Liver (tissue), 9 donors: ENCODE measurements around the gene GNG2. TPM values are rescaled to one million over a fixed set of nuclear protein-coding genes. Genes with fewer than 3 reads are reported as not detected.

ENCODE experiments used
- DNase-seq: peaks from one replicate; pipeline ENCODE4 v3.0.0-alpha.2; 2017; ENCODE audit warnings: low spot score
- H3K27ac ChIP-seq, 2 donors: one replicate each; pipeline ENCODE4 v1.7.0; 2013; ENCODE audit warnings: inconsistent platforms in 2 of 2, low read length in 2 of 2, control low read depth in 1 of 2, low read depth in 1 of 2, mild to moderate bottlenecking in 1 of 2
- H3K27me3 ChIP-seq, 4 donors: one replicate each; pipeline versions ENCODE4 v1.6.1 to v1.7.0; 2013; ENCODE audit warnings: low read length in 3 of 4, inconsistent platforms in 1 of 4, mild to moderate bottlenecking in 1 of 4, moderate library complexity in 1 of 4; ENCODE audit not compliant: control insufficient read depth in 4 of 4, insufficient read depth in 4 of 4
- H3K36me3 ChIP-seq, 4 donors: one replicate each; pipeline versions ENCODE4 v1.6.1 to v1.7.0; 2013; ENCODE audit warnings: low read length in 3 of 4, mild to moderate bottlenecking in 3 of 4, low read depth in 1 of 4, moderate library complexity in 1 of 4; ENCODE audit not compliant: control insufficient read depth in 4 of 4, insufficient read depth in 3 of 4
- H3K4me1 ChIP-seq, 4 donors: one replicate each; pipeline versions ENCODE4 v1.6.1 to v1.7.0; 2013; ENCODE audit warnings: low read length in 3 of 4, mild to moderate bottlenecking in 3 of 4, moderate library complexity in 1 of 4; ENCODE audit not compliant: control insufficient read depth in 4 of 4, insufficient read depth in 4 of 4
- H3K4me3 ChIP-seq, 3 donors: one replicate each; pipeline versions ENCODE4 v1.6.1 to v1.7.0; 2013; ENCODE audit warnings: low read length in 3 of 3, control low read depth in 1 of 3, low read depth in 1 of 3, mild to moderate bottlenecking in 1 of 3
- H3K9ac ChIP-seq, 2 donors: one replicate each; pipeline ENCODE4 v1.7.0; 2013; ENCODE audit warnings: low read length in 2 of 2, mild to moderate bottlenecking in 2 of 2, moderate library complexity in 2 of 2, control low read depth in 1 of 2, low read depth in 1 of 2
- H3K9me3 ChIP-seq, 4 donors: one replicate each; pipeline versions ENCODE4 v1.6.1 to v1.7.0; 2013; ENCODE audit warnings: low read length in 3 of 4; ENCODE audit not compliant: control insufficient read depth in 4 of 4
- ATF3 ChIP-seq: IDR thresholded peaks from 2 replicates; pipeline ENCODE4 v1.6.1; 2016; ENCODE audit warnings: antibody characterized with exemption
- CTCF ChIP-seq: fragments of 150-350 bp; IDR thresholded peaks from 2 replicates; pipeline ENCODE4 v1.5.1; 2017; ENCODE audit warnings: improper control_type of control experiment, low read depth, low read length; ENCODE audit not compliant: missing input control
- EGR1 ChIP-seq, 2 donors: IDR thresholded peaks; 2 replicates each; pipeline ENCODE4 v1.6.1; 2016 to 2018; ENCODE audit warnings: antibody characterized with exemption in 2 of 2, low read depth in 2 of 2
- FOXA1 ChIP-seq: IDR thresholded peaks from 2 replicates; pipeline ENCODE4 v1.6.1; 2016; ENCODE audit warnings: antibody characterized with exemption
- FOXA2 ChIP-seq: IDR thresholded peaks from 2 replicates; pipeline ENCODE4 v1.6.1; 2016; ENCODE audit warnings: antibody characterized with exemption
- GABPA ChIP-seq, 2 donors: IDR thresholded peaks in 1 of 2; conservative IDR thresholded peaks in 1 of 2; 2 replicates each; pipeline ENCODE4 v1.6.1; 2016; ENCODE audit warnings: antibody characterized with exemption in 2 of 2, mild to moderate bottlenecking in 1 of 2, moderate library complexity in 1 of 2
- HNF4A ChIP-seq, 2 donors: conservative IDR thresholded peaks; 2 replicates each; pipeline ENCODE4 v1.6.1; 2016; ENCODE audit warnings: antibody characterized with exemption in 2 of 2, mild to moderate bottlenecking in 2 of 2
- HNF4G ChIP-seq: IDR thresholded peaks from 2 replicates; pipeline ENCODE4 v1.6.1; 2016; ENCODE audit warnings: antibody characterized with exemption
- JUND ChIP-seq, 2 donors: IDR thresholded peaks; 2 replicates each; pipeline ENCODE4 v1.6.1; 2016; ENCODE audit warnings: antibody characterized with exemption in 2 of 2
- MAX ChIP-seq: IDR thresholded peaks from 2 replicates; pipeline ENCODE4 v1.6.1; 2016; ENCODE audit warnings: antibody characterized with exemption
- NR2F2 ChIP-seq: IDR thresholded peaks from 2 replicates; pipeline ENCODE4 v1.6.1; 2016; ENCODE audit warnings: antibody characterized with exemption
- RAD21 ChIP-seq, 2 donors: IDR thresholded peaks; 2 replicates each; pipeline ENCODE4 v1.6.1; 2016; ENCODE audit warnings: antibody characterized with exemption in 2 of 2, mild to moderate bottlenecking in 2 of 2
- REST ChIP-seq: IDR thresholded peaks from 2 replicates; pipeline ENCODE4 v1.6.1; 2016; ENCODE audit warnings: antibody characterized with exemption, mild to moderate bottlenecking
- RXRA ChIP-seq, 2 donors: IDR thresholded peaks; 2 replicates each; pipeline ENCODE4 v1.6.1; 2017 to 2018; ENCODE audit warnings: antibody characterized with exemption in 2 of 2, mild to moderate bottlenecking in 1 of 2
- SP1 ChIP-seq: IDR thresholded peaks from 2 replicates; pipeline ENCODE4 v1.6.1; 2018; ENCODE audit warnings: antibody characterized with exemption, mild to moderate bottlenecking
- TAF1 ChIP-seq: conservative IDR thresholded peaks from 2 replicates; pipeline ENCODE4 v1.6.1; 2016; ENCODE audit warnings: antibody characterized with exemption, mild to moderate bottlenecking
- YY1 ChIP-seq: IDR thresholded peaks from 2 replicates; pipeline ENCODE4 v1.6.1; 2016; ENCODE audit warnings: antibody characterized with exemption, mild to moderate bottlenecking
- ZBTB33 ChIP-seq: IDR thresholded peaks from 2 replicates; pipeline ENCODE4 v1.6.1; 2016; ENCODE audit warnings: antibody characterized with exemption
- WGBS: extraction: QIAGEN DNeasy Blood & Tissue Kit; methylation state at CpG from one replicate; pipeline ENCODE4 v1.1.7; 2013; 5-methylcytosine and 5-hydroxymethylcytosine counted together
- polyA plus RNA-seq, 2 donors: library from polyadenylated mRNA; stranded (reverse) in 1 of 2; unstranded in 1 of 2; fragments of 200-250 nt in 1 of 2; fragments of >200 nt in 1 of 2; fragmentation: Nextera tagmentation in 1 of 2; extraction: Ambion mirVana in 1 of 2; gene quantifications; one replicate each; pipeline versions ENCODE4 v1.2.1 to v1.2.3, GENCODE V29; 2013 to 2015
- total RNA-seq, 2 donors: library from RNA; depleted of rRNA; stranded (reverse); fragments of >200 nt; gene quantifications; one replicate each; pipeline ENCODE4 v1.2.3, GENCODE V29; 2014
- donor health status: healthy.
- donor health status: healthy.
- donor health status: healthy.
- donor health status: healthy.
- donor health status: healthy.

Gene GNG2
- total and polyA plus RNA-seq, 4 donors = 3.5 to 11.2 (median 4.4) TPM

GRCh38 chr14:51834240-51834639, 26.2 kb upstream of the GNG2 start:
- no peak overlapping the region for H3K9ac ChIP-seq
- peaks cover 2 to 7% (median 3%) of the 10 kb centered on the region in 4 donors for H3K9me3 ChIP-seq
- WGBS = 75% methylated on average over 8 of the region's 8 CpGs
- no peaks in the 10 kb centered on the region for H3K4me1 ChIP-seq
- no peak for TF ChIP-seq TAF1
- TF ChIP-seq ZBTB33 = no peak
- no peak for TF ChIP-seq FOXA1
- no peak for TF ChIP-seq HNF4G
- no peak for TF ChIP-seq HNF4A (conservative IDR thresholded peaks at IDR 0.05)
- TF ChIP-seq FOXA2 = no peak
- TF ChIP-seq EGR1 (IDR thresholded peaks at IDR 0.05; ENCODE audit: low read depth in 2 of 2) = no peak
- no peak for TF ChIP-seq SP1
- TF ChIP-seq GABPA (IDR thresholded peaks at IDR 0.05 in 1 of 2, conservative IDR thresholded peaks at IDR 0.05 in 1 of 2) = no peak
- H3K27ac ChIP-seq = no peak overlapping the region
- H3K27me3 ChIP-seq = peaks cover 0 to 2% (median 0%) of the 10 kb centered on the region in 4 donors
- H3K4me3 ChIP-seq = no peak overlapping the region
- no peak for DNase-seq
- H3K36me3 ChIP-seq = no peaks in the 10 kb centered on the region

- Histone ChIP-seq H3K36me3 (no peaks in the 10 kb centered on the region), H3K27me3 (peaks cover 0 to 2% (median 0%) of the 10 kb centered on the region in 4 donors), H3K4me1 (no peaks in the 10 kb centered on the region), H3K4me3 (no peak overlapping the region), H3K27ac (no peak overlapping the region), H3K9me3 (peaks cover 2 to 7% (median 3%) of the 10 kb centered on the region in 4 donors), H3K9ac (no peak overlapping the region)
- TF ChIP-seq TAF1 = no peak
- no peak for TF ChIP-seq EGR1 (IDR thresholded peaks at IDR 0.05; ENCODE audit: low read depth in 2 of 2)
- no peak for TF ChIP-seq GABPA (IDR thresholded peaks at IDR 0.05 in 1 of 2, conservative IDR thresholded peaks at IDR 0.05 in 1 of 2)
- TF ChIP-seq ZBTB33 = no peak
- TF ChIP-seq YY1 = no peak
- TF ChIP-seq FOXA2 = no peak
- TF ChIP-seq RXRA (IDR thresholded peaks at IDR 0.05) = no peak
- TF ChIP-seq ATF3 = no peak
- no peak for TF ChIP-seq JUND (IDR thresholded peaks at IDR 0.05)
- no peak for TF ChIP-seq REST
- TF ChIP-seq SP1 = no peak
- no peak for TF ChIP-seq NR2F2
- TF ChIP-seq MAX = no peak
- TF ChIP-seq FOXA1 = no peak
- no peak for TF ChIP-seq CTCF
- TF ChIP-seq RAD21 (IDR thresholded peaks at IDR 0.05) = no peak
- DNase-seq = no peak
Measured at GRCh38 chr14:51836417-51836816, 24.0 kb upstream of the GNG2 start.
